HepG2 (cell line): ENCODE results near the gene DCLK1. TPM values are rescaled to one million over a fixed set of nuclear protein-coding genes. Genes with fewer than 3 reads are reported as not detected.

Source experiments
- ATAC-seq: fragments of 200-7000 bp; cut with Tn5 transposase; 3 replicates; pipeline ENCODE4 v1.9.1; 2020; ENCODE audit warnings: mild to moderate bottlenecking, moderate library complexity
- BruUV-seq: library from RNA; stranded (reverse); fragments of 400-500 nt; replicated peaks from 2 replicates; lab custom pipeline; 2021; lab: Mats Ljungman, UMichigan
- CTCF ChIA-PET: fragments of 300-600 bp; formaldehyde crosslinking; extraction: SDS; loops from one replicate; lab custom pipeline; 2021; ENCODE audit warnings: low total read pairs, inconsistent platforms, low intra/inter-chr PET ratio; lab: Yijun Ruan, JAX
- POLR2A ChIA-PET: fragments of 350-600 bp; sonication (Branson Sonifier 250); formaldehyde crosslinking; loops from one replicate; lab custom pipeline; 2020; ENCODE audit warnings: antibody characterized with exemption, inconsistent platforms; lab: Yijun Ruan, JAX
- DNase-seq: peaks from one replicate; pipeline ENCODE4 v3.0.0-alpha.2; 2015; ENCODE audit warnings: low spot score
- FAIRE-seq: peaks from 3 replicates; lab custom pipeline; 2011; peaks lifted over from hg19 to GRCh38; lab: Jason Lieb, UNC
- H2AFZ ChIP-seq: one replicate; pipeline ENCODE4 v1.6.1; 2011; ENCODE audit warnings: low read length, inconsistent platforms
- H3K27ac ChIP-seq: fragments of 300-600 bp; 3 replicates; pipeline ENCODE4 v1.8.0; 2011; ENCODE audit warnings: mixed run types, mild to moderate bottlenecking, mixed read lengths, low read length, inconsistent platforms; ENCODE audit not compliant: insufficient read depth; ENCODE audit errors: extremely low read length
- H3K27me3 ChIP-seq, 2 experiments: fragments of 200-600 bp in 1 of 2; 2 replicates in 1 of 2; 3 replicates in 1 of 2; pipeline versions ENCODE4 v1.6.0 to v1.8.0; 2011; ENCODE audit warnings: low read length in 2 of 2, mild to moderate bottlenecking in 2 of 2, moderate library complexity in 2 of 2, inconsistent platforms in 1 of 2; ENCODE audit not compliant: insufficient read depth in 2 of 2, control insufficient read depth in 1 of 2
- H3K36me3 ChIP-seq, 2 experiments: fragments of 200-600 bp in 1 of 2; replicated peaks in 1 of 2; 2 replicates in 1 of 2; 3 replicates in 1 of 2; pipeline versions ENCODE4 v1.5.1 to v1.8.0; 2011; ENCODE audit warnings: low read length in 2 of 2, inconsistent platforms in 1 of 2; ENCODE audit not compliant: insufficient read depth in 2 of 2, control insufficient read depth in 1 of 2
- H3K4me1 ChIP-seq: 2 replicates; pipeline ENCODE4 v1.5.1; 2012; ENCODE audit warnings: low read length, inconsistent platforms; ENCODE audit not compliant: insufficient read depth
- H3K4me2 ChIP-seq: 2 replicates; pipeline ENCODE4 v1.6.0; 2011; ENCODE audit warnings: low read depth, low read length, inconsistent platforms
- H3K4me3 ChIP-seq, 3 experiments: fragments of 200-600 bp in 1 of 3; sonication (generic), shearing (Covaris generic) in 1 of 3; replicated peaks in 1 of 3; 2 replicates each; pipeline ENCODE4 v1.5.1; 2011 to 2016; ENCODE audit warnings: low read length in 3 of 3, inconsistent platforms in 2 of 3, low read depth in 2 of 3, mild to moderate bottlenecking in 2 of 3, control low read depth in 1 of 3, mixed read lengths in 1 of 3; ENCODE audit not compliant: insufficient read depth in 1 of 3
- H3K79me2 ChIP-seq: one replicate; pipeline ENCODE4 v1.6.1; 2011; ENCODE audit warnings: low read length, inconsistent platforms; ENCODE audit not compliant: insufficient read depth
- H3K9ac ChIP-seq: 2 replicates; pipeline ENCODE4 v1.6.0; 2011; ENCODE audit warnings: mild to moderate bottlenecking, low read depth, low read length, inconsistent platforms; ENCODE audit not compliant: insufficient read depth
- H3K9me3 ChIP-seq: 2 replicates; pipeline ENCODE4 v1.5.1; 2012; ENCODE audit warnings: mild to moderate bottlenecking, low read length
- H4K20me1 ChIP-seq: 2 replicates; pipeline ENCODE4 v1.6.0; 2011; ENCODE audit warnings: inconsistent platforms, mild to moderate bottlenecking, low read length, moderate library complexity; ENCODE audit not compliant: insufficient read depth
- CHCHD3 ChIP-seq: sonication (generic); formaldehyde crosslinking; IDR thresholded peaks from 2 replicates; pipeline ENCODE4 v1.8.0; 2022; ENCODE audit warnings: mild to moderate bottlenecking, missing genetic modification reagents, moderate library complexity
- DR1 ChIP-seq: sonication (generic); formaldehyde crosslinking; IDR thresholded peaks from 2 replicates; pipeline ENCODE4 v1.8.0; 2021; ENCODE audit warnings: mild to moderate bottlenecking, missing genetic modification reagents, inconsistent platforms
- EEA1 ChIP-seq: sonication (generic); formaldehyde crosslinking; IDR thresholded peaks from 2 replicates; pipeline ENCODE4 v1.5.1; 2020; ENCODE audit warnings: mild to moderate bottlenecking, missing genetic modification reagents, borderline replicate concordance
- HNRNPUL1 ChIP-seq: fragments of 200-400 bp; formaldehyde crosslinking; IDR thresholded peaks from 2 replicates; pipeline ENCODE4 v1.6.1; 2017; ENCODE audit warnings: low read depth, mild to moderate bottlenecking, low read length, moderate library complexity
- SIX1 ChIP-seq: sonication (generic); formaldehyde crosslinking; IDR thresholded peaks from 2 replicates; pipeline ENCODE4 v1.4.0; 2020; ENCODE audit warnings: missing genetic modification reagents, borderline replicate concordance
- TBX3 ChIP-seq: fragments of 450-650 bp; IDR thresholded peaks from 2 replicates; pipeline ENCODE4 v1.6.1; 2017; ENCODE audit warnings: antibody characterized with exemption, mild to moderate bottlenecking, inconsistent platforms, borderline replicate concordance
- ZFP41 ChIP-seq: sonication (generic); formaldehyde crosslinking; IDR thresholded peaks from 2 replicates; pipeline ENCODE4 v1.4.0; 2020; ENCODE audit warnings: mild to moderate bottlenecking, missing genetic modification reagents, borderline replicate concordance
- WGBS: methylation state at CpG from one replicate; pipeline ENCODE4 v1.1.6; 2017; ENCODE audit warnings: low lambda C conversion rate; 5-methylcytosine and 5-hydroxymethylcytosine counted together
- in situ Hi-C: cut with HindIII; loops from 2 replicates; pipeline ENCODE4 v1.10.0; 2017; ENCODE audit warnings: low pct_unique_long_range_greater_than_20kb; ENCODE audit not compliant: extremely low pct_ligation_motif_present
- intact Hi-C: fragments of 100-400 bp; cut with micrococcal nuclease; formaldehyde crosslinking; loops from one replicate; pipeline ENCODE4 v1.10.0; 2022; ENCODE audit not compliant: unreplicated experiment
- polyA plus RNA-seq, 8 experiments: library from polyadenylated mRNA; depleted of rRNA in 3 of 8; stranded (reverse) in 7 of 8; unstranded in 1 of 8; fragments of >200 nt; fragmentation: Illumina TruSeq in 4 of 8; extraction: Trizol in 4 of 8; gene quantifications; 2 replicates each; pipeline versions ENCODE4 v1.2.1 to v1.2.3, GENCODE V29; 2011 to 2016; ENCODE audit warnings: low read depth in 4 of 8, missing spikeins in 1 of 8, mixed read lengths in 1 of 8; ENCODE audit not compliant: insufficient read depth in 1 of 8
- total RNA-seq, 5 experiments: library from RNA; depleted of rRNA; stranded (reverse); fragments of >200 nt; fragmentation: Illumina TruSeq; extraction: Trizol; gene quantifications; 2 replicates each; pipeline ENCODE4 v1.2.3, GENCODE V29; 2016; ENCODE audit warnings: low read depth in 1 of 5
- TF ChIP-seq, protein P1 (sequence below): sonication (generic); formaldehyde crosslinking; IDR thresholded peaks from 2 replicates; pipeline ENCODE4 v1.5.0; 2020; ENCODE audit warnings: mild to moderate bottlenecking, missing genetic modification reagents, moderate library complexity
- TF ChIP-seq, protein P2 (sequence below): sonication (generic); formaldehyde crosslinking; IDR thresholded peaks from 2 replicates; pipeline ENCODE4 v1.4.0; 2020; ENCODE audit warnings: missing genetic modification reagents, mild to moderate bottlenecking, borderline replicate concordance

The DCLK1 gene
- total and polyA plus RNA-seq, 2 of the 13 experiments (the other 11 are each of a cell fraction or from before 2014, with no cell fraction given) = not detected

DNA sequence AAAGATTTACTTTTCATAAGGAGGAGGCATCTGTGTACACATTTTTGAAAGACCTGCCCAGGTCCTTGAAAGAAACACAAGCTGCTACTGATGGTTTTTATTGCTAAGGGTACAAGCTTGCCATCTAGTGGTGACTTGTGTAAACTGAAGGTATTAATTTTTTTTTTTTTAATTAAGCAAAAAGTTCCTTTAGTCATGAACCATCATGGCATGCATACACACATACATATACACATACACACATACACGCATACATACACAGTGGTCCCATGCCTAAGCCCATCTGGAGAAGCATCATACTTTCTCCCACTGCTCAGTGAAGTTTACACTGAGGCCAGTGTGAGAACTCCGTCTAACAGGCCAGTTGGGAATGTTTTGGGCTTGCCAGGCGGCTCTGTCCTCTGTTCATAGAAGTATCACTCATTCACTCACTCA, 312.5 kb downstream of the DCLK1 start:
- DNase-seq = peak; percentile 7
- H3K9ac ChIP-seq = no peak overlapping the region
- FAIRE-seq = no peak
- in situ Hi-C loops (no loop called here), intact Hi-C loops (no loop called here)
- 29% methylated on average over 3 of the region's 3 CpGs for WGBS
- H3K4me3 ChIP-seq = no peak overlapping the region
- ChIA-PET CTCF (no interaction called here), POLR2A (no interaction called here)
- no TSS peak for BruUV-seq
- no peak overlapping the region for H2AFZ ChIP-seq
- H3K27me3 ChIP-seq = peaks cover 0 to 4% of the 10 kb centered on the region in 2 experiments; a peak in 1 of 5 replicates
- H3K36me3 ChIP-seq = no peaks in the 10 kb centered on the region
- no peak overlapping the region for H3K27ac ChIP-seq
- no peak for ATAC-seq
- TF ChIP-seq CHCHD3 = no peak
- TF ChIP-seq, protein P1, sequence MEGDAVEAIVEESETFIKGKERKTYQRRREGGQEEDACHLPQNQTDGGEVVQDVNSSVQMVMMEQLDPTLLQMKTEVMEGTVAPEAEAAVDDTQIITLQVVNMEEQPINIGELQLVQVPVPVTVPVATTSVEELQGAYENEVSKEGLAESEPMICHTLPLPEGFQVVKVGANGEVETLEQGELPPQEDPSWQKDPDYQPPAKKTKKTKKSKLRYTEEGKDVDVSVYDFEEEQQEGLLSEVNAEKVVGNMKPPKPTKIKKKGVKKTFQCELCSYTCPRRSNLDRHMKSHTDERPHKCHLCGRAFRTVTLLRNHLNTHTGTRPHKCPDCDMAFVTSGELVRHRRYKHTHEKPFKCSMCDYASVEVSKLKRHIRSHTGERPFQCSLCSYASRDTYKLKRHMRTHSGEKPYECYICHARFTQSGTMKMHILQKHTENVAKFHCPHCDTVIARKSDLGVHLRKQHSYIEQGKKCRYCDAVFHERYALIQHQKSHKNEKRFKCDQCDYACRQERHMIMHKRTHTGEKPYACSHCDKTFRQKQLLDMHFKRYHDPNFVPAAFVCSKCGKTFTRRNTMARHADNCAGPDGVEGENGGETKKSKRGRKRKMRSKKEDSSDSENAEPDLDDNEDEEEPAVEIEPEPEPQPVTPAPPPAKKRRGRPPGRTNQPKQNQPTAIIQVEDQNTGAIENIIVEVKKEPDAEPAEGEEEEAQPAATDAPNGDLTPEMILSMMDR (CRISPR knock-in tag) = peak; percentile 28; the same call in 1 of the 2 replicates
- TF ChIP-seq EEA1 = no peak
- no peak for TF ChIP-seq TBX3
- no peak for TF ChIP-seq HNRNPUL1
- TF ChIP-seq, protein P2, sequence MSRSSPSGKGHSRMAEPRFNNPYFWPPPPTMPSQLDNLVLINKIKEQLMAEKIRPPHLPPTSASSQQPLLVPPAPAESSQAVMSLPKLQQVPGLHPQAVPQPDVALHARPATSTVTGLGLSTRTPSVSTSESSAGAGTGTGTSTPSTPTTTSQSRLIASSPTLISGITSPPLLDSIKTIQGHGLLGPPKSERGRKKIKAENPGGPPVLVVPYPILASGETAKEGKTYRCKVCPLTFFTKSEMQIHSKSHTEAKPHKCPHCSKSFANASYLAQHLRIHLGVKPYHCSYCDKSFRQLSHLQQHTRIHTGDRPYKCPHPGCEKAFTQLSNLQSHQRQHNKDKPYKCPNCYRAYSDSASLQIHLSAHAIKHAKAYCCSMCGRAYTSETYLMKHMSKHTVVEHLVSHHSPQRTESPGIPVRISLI (CRISPR knock-in tag) = peak; percentile 46; the same call in 1 of the 2 replicates
- TF ChIP-seq ZFP41 (CRISPR knock-in tag) = no peak
- no peak for TF ChIP-seq DR1 (CRISPR knock-in tag)
- TF ChIP-seq SIX1 = no peak
- H3K4me1 ChIP-seq = no peaks in the 10 kb centered on the region
- H3K9me3 ChIP-seq = no peaks in the 10 kb centered on the region
- no peaks in the 10 kb centered on the region for H4K20me1 ChIP-seq
- no peaks in the 10 kb centered on the region for H3K79me2 ChIP-seq
- no peak overlapping the region for H3K4me2 ChIP-seq
